Activated T-cell treated with anti-CD3 and anti-CD28 coated beads for 24 hours (primary cell): ENCODE data around the gene PDE10A.
"Not testable (repeated sequence)": the region's sequence is repeated elsewhere in the genome, so short reads cannot be mapped to it uniquely, and the experiment has no call there.

Source experiments
- DNase-seq: peaks from one replicate; pipeline ENCODE4 v3.0.0-alpha.2; 2020; ENCODE audit warnings: low read depth

PDE10A gene

DNA sequence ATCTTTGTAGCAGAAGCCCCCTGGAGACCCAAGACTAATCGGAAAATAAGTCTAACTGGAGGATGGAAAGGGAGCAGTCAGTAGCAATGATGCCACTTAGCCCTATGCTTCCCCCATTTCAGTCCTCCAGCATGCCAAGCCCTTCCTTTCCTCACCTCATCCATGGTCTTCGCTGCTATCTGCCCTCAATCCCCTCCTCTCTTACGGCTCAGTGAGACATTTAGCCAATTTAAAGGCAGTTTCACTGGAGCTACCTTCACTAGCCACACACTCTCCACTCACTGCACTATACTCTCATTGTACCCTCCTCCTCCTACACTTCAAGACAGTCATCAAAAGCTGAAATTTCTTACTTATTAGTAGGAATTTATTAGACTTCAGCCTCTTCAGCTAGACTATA lies 111.2 kb downstream of the PDE10A start:
- DNase-seq = no peak

DNA sequence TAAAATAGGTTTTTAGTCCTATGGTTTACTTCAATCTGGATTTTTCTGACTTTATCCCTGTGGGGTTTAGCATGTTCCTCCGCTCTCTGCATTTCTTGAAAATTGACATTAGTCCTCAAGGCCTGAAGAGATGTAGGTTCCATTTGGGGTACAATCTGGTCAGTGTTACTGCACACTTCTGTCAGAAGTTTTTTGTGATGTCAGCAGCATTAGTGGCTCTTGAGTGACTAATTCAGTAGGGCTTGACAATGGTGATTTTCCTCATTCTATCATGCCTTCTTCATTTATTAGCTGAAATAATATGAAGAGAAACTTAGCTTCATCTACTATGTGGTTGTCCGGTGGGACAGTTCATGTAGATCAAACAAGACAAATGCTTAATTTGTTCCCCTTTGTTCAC lies 114.6 kb downstream of the PDE10A start:
- DNase-seq = no peak

DNA sequence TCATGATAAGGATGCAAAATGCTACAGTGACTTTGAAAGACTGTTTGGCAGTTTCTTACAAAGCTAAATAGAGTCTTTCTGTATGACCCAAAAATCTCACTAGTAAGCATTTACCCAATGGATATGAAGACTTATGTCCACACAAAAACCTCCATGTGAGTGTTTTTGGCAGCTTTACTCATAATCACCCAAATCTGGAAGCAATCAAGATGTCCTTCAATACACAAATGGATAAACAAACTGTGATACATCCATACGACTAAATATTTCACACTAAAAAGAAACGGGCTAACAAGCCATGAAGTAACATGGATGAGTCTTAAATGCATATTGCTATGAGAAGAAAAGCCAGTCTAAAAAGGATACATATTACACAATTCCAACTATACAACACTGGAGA lies 117.2 kb downstream of the PDE10A start:
- no peak for DNase-seq

GRCh38 chr6:165543781-165544180 lies 119.3 kb downstream of the PDE10A start:
- DNase-seq = no peak

DNA sequence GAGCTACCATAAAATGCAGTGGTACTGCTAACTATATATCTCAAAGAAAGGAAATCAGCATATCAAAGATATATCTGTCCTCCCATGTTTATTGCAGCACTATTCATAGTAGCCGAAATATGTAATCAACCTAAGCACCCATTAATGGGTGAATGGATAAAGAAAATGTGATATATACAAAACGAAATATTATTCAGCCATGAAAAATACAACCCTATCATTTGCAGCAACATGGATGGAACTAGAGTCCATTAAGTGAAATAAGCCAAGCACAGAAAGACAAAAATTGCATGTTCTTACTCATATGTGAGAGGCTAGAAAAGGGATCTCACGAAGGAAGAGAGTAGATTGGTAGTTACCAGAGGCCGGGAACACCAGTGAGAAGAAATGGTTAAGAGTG lies 126.1 kb downstream of the PDE10A start:
- no peak for DNase-seq

DNA sequence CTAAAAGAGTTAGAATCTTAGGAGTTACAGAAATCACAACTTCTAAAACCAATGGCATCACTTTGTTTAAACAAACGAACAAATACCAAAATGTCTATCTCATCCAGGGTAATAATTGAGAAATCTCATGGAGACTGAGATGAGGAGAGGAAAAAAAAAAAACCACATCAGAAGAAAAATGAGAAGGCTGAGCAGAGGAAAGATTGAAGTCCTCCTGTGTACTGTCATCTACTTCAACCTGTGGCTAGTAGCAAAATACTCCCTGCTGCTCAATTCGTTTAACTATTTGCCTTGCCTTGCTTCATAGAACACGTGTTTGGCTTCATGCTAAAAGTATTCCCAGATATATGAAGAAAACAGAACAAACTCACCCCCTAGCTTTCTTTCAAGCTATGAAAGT lies 143.7 kb downstream of the PDE10A start:
- DNase-seq = no peak

- no peak for DNase-seq
Measured at GRCh38 chr6:165515963-165516624, 146.9 kb downstream of the PDE10A start.

DNA sequence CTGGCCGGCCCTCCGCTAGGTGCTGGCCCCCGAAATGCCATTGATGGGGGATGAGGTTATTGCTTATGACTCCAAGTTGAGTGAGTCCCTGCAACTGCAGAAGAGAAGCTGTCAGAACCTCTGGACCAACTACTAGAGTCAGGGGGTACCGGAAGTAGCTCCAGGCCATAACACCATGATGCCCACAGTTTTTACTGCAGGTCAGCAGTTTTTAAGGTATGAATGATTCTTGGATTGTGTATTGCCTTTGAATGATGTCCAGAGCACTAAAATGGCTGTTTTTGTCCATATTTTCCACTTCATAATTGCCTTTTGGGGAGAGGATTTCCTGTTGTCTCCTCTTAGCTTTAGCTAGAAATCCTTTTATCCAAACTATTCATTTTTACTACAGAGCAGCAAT lies 148.4 kb downstream of the PDE10A start:
- DNase-seq = no peak

- DNase-seq = no peak
Measured at GRCh38 chr6:165511807-165512206, 151.2 kb downstream of the PDE10A start.

GRCh38 chr6:165508321-165508869 lies 154.6 kb downstream of the PDE10A start:
- DNase-seq = no peak

GRCh38 chr6:165506657-165507056 lies 156.4 kb downstream of the PDE10A start:
- DNase-seq = no peak

- not testable (repeated sequence) for DNase-seq
Measured at GRCh38 chr6:165500214-165500907, 162.7 kb downstream of the PDE10A start.

GRCh38 chr6:165497472-165497871 lies 165.6 kb downstream of the PDE10A start:
- DNase-seq = no peak

GRCh38 chr6:165488624-165489295 lies 174.3 kb downstream of the PDE10A start:
- no peak for DNase-seq

- no peak for DNase-seq
Measured at GRCh38 chr6:165487950-165488349, 175.1 kb downstream of the PDE10A start.

DNA sequence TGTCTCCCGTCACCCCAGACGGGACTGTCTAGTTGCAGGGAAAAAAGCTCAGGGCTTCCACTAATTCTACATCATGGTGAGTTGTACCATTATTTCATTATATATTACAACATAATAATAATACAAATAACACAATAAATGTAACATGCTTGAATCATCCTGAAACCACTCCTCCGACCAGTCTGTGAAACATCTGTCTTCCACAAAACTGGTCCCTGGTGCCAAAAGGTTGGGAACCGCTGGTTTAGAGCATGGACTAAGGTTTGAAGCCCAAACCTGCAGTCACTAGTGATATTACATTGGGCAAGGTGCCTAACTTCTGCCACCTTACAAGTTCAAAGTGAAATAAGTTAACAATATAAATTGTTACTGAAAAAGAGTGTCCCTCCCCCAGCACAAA lies 175.7 kb downstream of the PDE10A start:
- DNase-seq = no peak

GRCh38 chr6:165486183-165487137 lies 176.6 kb downstream of the PDE10A start:
- no peak for DNase-seq

DNA sequence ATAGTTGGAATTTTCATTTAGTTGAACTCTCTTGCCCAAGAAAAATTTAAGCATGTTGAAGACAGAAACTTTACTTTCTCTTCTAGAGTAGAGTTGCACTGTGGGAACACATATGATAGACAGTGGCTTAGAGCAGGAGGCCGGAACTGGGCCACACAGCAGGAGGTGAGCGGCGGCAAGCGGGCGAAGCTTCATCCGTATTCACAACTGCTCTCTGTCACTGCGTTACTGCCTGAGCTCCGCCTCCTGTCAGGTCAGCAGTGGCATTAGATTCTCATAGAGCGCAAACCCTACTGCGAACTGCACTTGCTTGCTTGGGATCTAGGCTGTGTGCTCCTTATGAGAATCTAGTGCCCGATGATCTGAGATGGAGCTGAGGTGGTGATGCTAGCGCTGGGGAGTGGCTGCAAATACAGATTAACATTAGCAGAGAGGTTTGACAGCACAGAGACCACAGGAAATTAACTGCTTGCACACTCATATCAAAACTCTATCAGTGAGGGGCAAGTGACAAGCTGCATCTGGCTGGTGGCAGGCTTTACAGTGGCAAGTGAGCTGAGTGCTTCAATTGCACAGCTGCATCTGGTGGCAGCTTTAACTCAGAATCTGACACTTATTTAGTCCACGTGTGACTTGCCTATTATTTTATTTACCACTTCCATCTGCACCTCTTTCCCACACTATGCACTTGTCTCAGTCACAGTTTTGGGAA lies 178.7 kb downstream of the PDE10A start:
- DNase-seq = no peak

- no peak for DNase-seq
Measured at GRCh38 chr6:165481921-165482320, 181.1 kb downstream of the PDE10A start.

DNA sequence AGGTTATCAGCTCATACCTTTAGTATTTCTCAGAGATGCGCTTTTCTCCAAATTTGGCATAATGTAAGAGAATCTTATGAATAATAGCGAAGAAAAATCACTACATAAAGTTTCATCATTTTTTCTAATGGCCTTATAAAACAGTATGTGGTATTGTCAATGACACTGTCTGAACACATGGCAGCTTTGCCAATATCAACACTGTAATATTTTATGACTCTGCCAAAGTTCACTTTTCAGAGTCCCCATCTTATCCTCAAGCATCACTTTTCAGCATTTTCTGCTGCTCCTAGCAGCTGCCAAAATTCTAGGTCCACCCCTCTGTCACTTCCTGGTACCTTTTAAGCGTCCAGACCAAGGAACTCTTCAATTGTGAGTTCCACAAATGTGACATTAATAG lies 182.1 kb downstream of the PDE10A start:
- no peak for DNase-seq

DNA sequence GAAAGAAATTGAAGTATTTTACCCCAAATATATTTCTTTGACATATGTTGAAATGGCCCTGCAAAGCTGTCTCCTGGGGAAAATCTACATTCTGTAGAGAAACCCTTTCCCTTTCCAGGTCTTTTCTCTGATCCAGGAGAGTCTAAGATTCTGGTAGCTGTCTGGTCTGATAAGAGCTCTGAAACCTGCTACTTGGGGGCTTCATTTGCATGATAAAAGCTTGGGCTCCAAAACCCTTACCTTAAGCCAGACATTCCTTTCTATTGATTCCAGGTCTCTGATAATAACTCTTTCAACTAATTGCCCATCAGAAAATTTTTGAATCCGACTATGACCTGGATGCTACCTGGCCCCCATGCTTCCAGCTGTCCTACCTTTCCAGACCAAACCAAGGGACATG lies 184.5 kb downstream of the PDE10A start:
- DNase-seq = no peak
